ENCODE data around the gene GRIK5.

Gene GRIK5

GRCh38 chr19:41957838-41958366, 112.1 kb downstream of the GRIK5 start:
- TF ChIP-seq CTCF (IDR thresholded peaks at IDR 0.05; ENCODE audit: low read depth, low read length) = peak; percentile 75
- peak; percentile 56 for DNase-seq (ENCODE audit: extremely low read depth, low read depth)

- no peak for DNase-seq (ENCODE audit: extremely low read depth, low read depth)
- TF ChIP-seq CTCF (IDR thresholded peaks at IDR 0.05; ENCODE audit: low read depth, low read length) = no peak
Measured at GRCh38 chr19:41957161-41957837, 112.7 kb downstream of the GRIK5 start.

- no peak for DNase-seq (ENCODE audit: extremely low read depth, low read depth)
Measured at GRCh38 chr19:41956621-41957020, 113.4 kb downstream of the GRIK5 start.

GRCh38 chr19:41955521-41955920, 114.5 kb downstream of the GRIK5 start:
- no peak for TF ChIP-seq CTCF (IDR thresholded peaks at IDR 0.05; ENCODE audit: low read depth, low read length)

More at GRCh38 chr19:41956621-41957020, 113.4 kb downstream of the GRIK5 start:
- TF ChIP-seq CTCF (IDR thresholded peaks at IDR 0.05; ENCODE audit: low read depth, low read length) = no peak

GRCh38 chr19:41951686-41952172, 118.3 kb downstream of the GRIK5 start:
- TF ChIP-seq CTCF (IDR thresholded peaks at IDR 0.05; ENCODE audit: low read depth, low read length) = no peak; the same call in none of the 2 replicates
- DNase-seq (ENCODE audit: extremely low read depth, low read depth) = peak; percentile 32

More at GRCh38 chr19:41955521-41955920, 114.5 kb downstream of the GRIK5 start:
- DNase-seq (ENCODE audit: extremely low read depth, low read depth) = no peak
